ENCODE measurements around the gene ZFYVE1. TPM values are rescaled to one million over a fixed set of nuclear protein-coding genes. Genes with fewer than 3 reads are reported as not detected.
"Not testable (repeated sequence)": the region's sequence is repeated elsewhere in the genome, so short reads cannot be mapped to it uniquely, and the experiment has no call there.

Gene ZFYVE1
- total RNA-seq, 1 donor from 2014 or later = 38.1 TPM

GRCh38 chr14:72958548-72958947, 68.4 kb downstream of the ZFYVE1 start:
- TF ChIP-seq CTCF (IDR thresholded peaks at IDR 0.05) = no peak
- Mint-ChIP-seq H3K27ac (ENCODE audit: unreplicated experiment) (no peak overlapping the region), H3K9me3 (ENCODE audit: unreplicated experiment) (no peaks in the 10 kb centered on the region), H3K4me3 (ENCODE audit: unreplicated experiment) (no peak overlapping the region), H3K27me3 (ENCODE audit: unreplicated experiment) (no peaks in the 10 kb centered on the region), H3K36me3 (ENCODE audit: unreplicated experiment) (peaks cover 31% of the 10 kb centered on the region), H3K4me1 (ENCODE audit: unreplicated experiment) (peaks cover 9% of the 10 kb centered on the region)
- DNase-seq (ENCODE audit: extremely low spot score, unreplicated experiment) = no peak

GRCh38 chr14:72957213-72957612, 69.7 kb downstream of the ZFYVE1 start:
- Mint-ChIP-seq H3K27ac (ENCODE audit: unreplicated experiment) (no peak overlapping the region), H3K4me3 (ENCODE audit: unreplicated experiment) (no peak overlapping the region), H3K36me3 (ENCODE audit: unreplicated experiment) (peaks cover 33% of the 10 kb centered on the region), H3K4me1 (ENCODE audit: unreplicated experiment) (peaks cover 7% of the 10 kb centered on the region), H3K27me3 (ENCODE audit: unreplicated experiment) (no peaks in the 10 kb centered on the region), H3K9me3 (ENCODE audit: unreplicated experiment) (no peaks in the 10 kb centered on the region)
- no peak for TF ChIP-seq CTCF (IDR thresholded peaks at IDR 0.05)
- no peak for DNase-seq (ENCODE audit: extremely low spot score, unreplicated experiment)

- peaks cover 37% of the 10 kb centered on the region for H3K36me3 Mint-ChIP-seq (ENCODE audit: unreplicated experiment)
- not testable (repeated sequence) for H3K4me1 Mint-ChIP-seq (ENCODE audit: unreplicated experiment); H3K9me3 Mint-ChIP-seq (ENCODE audit: unreplicated experiment); DNase-seq (ENCODE audit: extremely low spot score, unreplicated experiment); H3K27me3 Mint-ChIP-seq (ENCODE audit: unreplicated experiment); H3K4me3 Mint-ChIP-seq (ENCODE audit: unreplicated experiment); H3K27ac Mint-ChIP-seq (ENCODE audit: unreplicated experiment)
Measured at GRCh38 chr14:72956741-72957140, 70.2 kb downstream of the ZFYVE1 start.

DNA sequence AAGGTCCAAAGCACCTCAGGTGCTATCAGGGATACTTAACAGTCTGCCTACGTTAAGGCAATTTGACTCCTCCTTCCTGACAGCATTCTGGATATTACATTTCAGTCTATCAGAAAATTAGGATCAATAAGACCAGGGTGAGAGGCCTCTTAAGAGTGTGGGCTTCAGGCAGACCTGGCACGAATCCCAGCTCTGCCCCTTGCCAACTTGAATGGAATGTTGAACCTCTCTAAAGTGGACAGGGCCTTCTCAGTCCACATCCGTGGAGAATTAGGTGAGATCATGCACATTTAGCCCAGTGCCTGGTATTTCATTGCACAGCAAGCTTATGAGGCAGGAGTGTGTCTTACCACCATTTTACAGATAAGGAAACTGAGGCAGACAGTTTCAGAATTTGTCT, 74.7 kb downstream of the ZFYVE1 start:
- H3K9me3 Mint-ChIP-seq (ENCODE audit: unreplicated experiment) = no peaks in the 10 kb centered on the region
- no peaks in the 10 kb centered on the region for H3K27me3 Mint-ChIP-seq (ENCODE audit: unreplicated experiment)
- DNase-seq (ENCODE audit: extremely low spot score, unreplicated experiment) = no peak
- peaks cover 16% of the 10 kb centered on the region for H3K36me3 Mint-ChIP-seq (ENCODE audit: unreplicated experiment)
- H3K27ac Mint-ChIP-seq (ENCODE audit: unreplicated experiment) = no peak overlapping the region
- TF ChIP-seq CTCF (IDR thresholded peaks at IDR 0.05) = no peak
- no peak overlapping the region for H3K4me3 Mint-ChIP-seq (ENCODE audit: unreplicated experiment)
- H3K4me1 Mint-ChIP-seq (ENCODE audit: unreplicated experiment) = no peaks in the 10 kb centered on the region

DNA sequence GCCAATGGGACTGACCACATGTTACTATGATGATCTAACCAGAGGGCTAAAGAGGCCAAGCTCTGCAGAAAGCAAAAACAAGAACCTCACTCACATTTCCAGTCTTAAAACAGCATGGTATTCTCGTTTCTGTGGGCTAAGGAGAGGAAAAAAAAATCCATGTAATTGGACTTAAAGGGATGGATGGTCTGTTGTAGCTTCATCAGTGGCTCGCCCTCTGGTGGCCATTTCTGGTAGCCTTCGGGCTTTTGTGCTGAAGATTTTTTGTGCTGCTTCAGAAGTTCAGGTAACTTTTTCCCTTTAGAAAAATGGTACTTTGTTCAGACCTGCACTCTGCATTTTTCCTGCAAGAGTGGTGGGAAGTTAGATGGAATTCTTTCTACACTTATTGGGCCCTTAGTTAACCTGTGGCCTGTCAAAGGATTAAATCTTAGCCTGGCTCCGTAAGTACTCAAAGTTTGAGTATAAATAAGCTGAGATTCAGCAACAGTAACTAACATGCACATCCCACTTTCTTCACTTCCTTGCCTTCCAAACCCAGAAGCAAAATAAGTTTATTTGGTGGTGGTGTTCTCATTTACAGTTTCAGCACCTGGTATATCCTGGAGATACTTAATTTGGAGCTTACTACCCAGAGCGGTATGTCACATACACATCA, 78.3 kb downstream of the ZFYVE1 start:
- TF ChIP-seq CTCF (IDR thresholded peaks at IDR 0.05) = peak; percentile 92
- Mint-ChIP-seq H3K4me1 (ENCODE audit: unreplicated experiment) (peaks cover 2% of the 10 kb centered on the region), H3K27ac (ENCODE audit: unreplicated experiment) (no peak overlapping the region), H3K36me3 (ENCODE audit: unreplicated experiment) (peaks cover 11% of the 10 kb centered on the region), H3K4me3 (ENCODE audit: unreplicated experiment) (no peak overlapping the region), H3K27me3 (ENCODE audit: unreplicated experiment) (no peaks in the 10 kb centered on the region), H3K9me3 (ENCODE audit: unreplicated experiment) (no peaks in the 10 kb centered on the region)
- no peak for DNase-seq (ENCODE audit: extremely low spot score, unreplicated experiment)

All from osteocyte (in vitro differentiated cells).